Stimulated activated CD4-positive, alpha-beta T cell treated with anti-CD3 and anti-CD28 coated beads, Interleukin-15, amount 100 ng/mL, for 24 hours (primary cell): ENCODE data around the gene CASP10.
"Not testable (repeated sequence)": the region's sequence is repeated elsewhere in the genome, so short reads cannot be mapped to it uniquely, and the experiment has no call there.

Source experiments
- DNase-seq: peaks from one replicate; pipeline ENCODE4 v3.0.0-alpha.2; 2020

CASP10 gene

GRCh38 chr2:201156640-201157039, 26.3 kb upstream of the CASP10 start:
- no peak for DNase-seq

- no peak for DNase-seq
These were observed 25.2 kb upstream of the CASP10 start for GRCh38 chr2:201157694-201158093.

GRCh38 chr2:201158111-201158929, 24.6 kb upstream of the CASP10 start:
- peak; percentile 49 for DNase-seq

GRCh38 chr2:201164166-201164565, 18.8 kb upstream of the CASP10 start:
- no peak for DNase-seq

GRCh38 chr2:201167546-201167945, 15.4 kb upstream of the CASP10 start:
- no peak for DNase-seq

- not testable (repeated sequence) for DNase-seq
These were observed 14.4 kb upstream of the CASP10 start for GRCh38 chr2:201168496-201168895.

- DNase-seq = no peak
These were observed 11.6 kb upstream of the CASP10 start for GRCh38 chr2:201171259-201171814.

- DNase-seq = no peak
These were observed 10.7 kb upstream of the CASP10 start for GRCh38 chr2:201172279-201172678.

GRCh38 chr2:201174687-201175086, 8.3 kb upstream of the CASP10 start:
- DNase-seq = no peak

- DNase-seq = no peak
These were observed 6.9 kb upstream of the CASP10 start for GRCh38 chr2:201176081-201176481.

- no peak for DNase-seq
These were observed 2.9 kb upstream of the CASP10 start for GRCh38 chr2:201180010-201180409.

- no peak for DNase-seq
These were observed 405 bp downstream of the CASP10 start for GRCh38 chr2:201183365-201183727.

GRCh38 chr2:201183835-201184234, 894 bp downstream of the CASP10 start:
- DNase-seq = peak; percentile 37

GRCh38 chr2:201184248-201184647, 1.3 kb downstream of the CASP10 start:
- DNase-seq = not testable (repeated sequence)

GRCh38 chr2:201185863-201186262, 2.9 kb downstream of the CASP10 start:
- no peak for DNase-seq

GRCh38 chr2:201186982-201187381, 4.0 kb downstream of the CASP10 start:
- no peak for DNase-seq

GRCh38 chr2:201188449-201188848, 5.5 kb downstream of the CASP10 start:
- DNase-seq = no peak

GRCh38 chr2:201191132-201191875, 8.4 kb downstream of the CASP10 start:
- DNase-seq = no peak

- DNase-seq = no peak
These were observed 11.2 kb downstream of the CASP10 start for GRCh38 chr2:201194097-201194496.

GRCh38 chr2:201195331-201195730, 12.4 kb downstream of the CASP10 start:
- DNase-seq = no peak

GRCh38 chr2:201196003-201196402, 13.1 kb downstream of the CASP10 start:
- no peak for DNase-seq

- DNase-seq = no peak
These were observed 13.9 kb downstream of the CASP10 start for GRCh38 chr2:201196803-201197202.

GRCh38 chr2:201197781-201198180, 14.8 kb downstream of the CASP10 start:
- no peak for DNase-seq

- no peak for DNase-seq
These were observed 16.9 kb downstream of the CASP10 start for GRCh38 chr2:201199847-201200246.
